Measurements from ENCODE around the gene CDH16. TPM values are rescaled to one million over a fixed set of nuclear protein-coding genes. Genes with fewer than 3 reads are reported as not detected.

The CDH16 gene
- total RNA-seq, 4 donors from 2014 or later = not detected

DNA sequence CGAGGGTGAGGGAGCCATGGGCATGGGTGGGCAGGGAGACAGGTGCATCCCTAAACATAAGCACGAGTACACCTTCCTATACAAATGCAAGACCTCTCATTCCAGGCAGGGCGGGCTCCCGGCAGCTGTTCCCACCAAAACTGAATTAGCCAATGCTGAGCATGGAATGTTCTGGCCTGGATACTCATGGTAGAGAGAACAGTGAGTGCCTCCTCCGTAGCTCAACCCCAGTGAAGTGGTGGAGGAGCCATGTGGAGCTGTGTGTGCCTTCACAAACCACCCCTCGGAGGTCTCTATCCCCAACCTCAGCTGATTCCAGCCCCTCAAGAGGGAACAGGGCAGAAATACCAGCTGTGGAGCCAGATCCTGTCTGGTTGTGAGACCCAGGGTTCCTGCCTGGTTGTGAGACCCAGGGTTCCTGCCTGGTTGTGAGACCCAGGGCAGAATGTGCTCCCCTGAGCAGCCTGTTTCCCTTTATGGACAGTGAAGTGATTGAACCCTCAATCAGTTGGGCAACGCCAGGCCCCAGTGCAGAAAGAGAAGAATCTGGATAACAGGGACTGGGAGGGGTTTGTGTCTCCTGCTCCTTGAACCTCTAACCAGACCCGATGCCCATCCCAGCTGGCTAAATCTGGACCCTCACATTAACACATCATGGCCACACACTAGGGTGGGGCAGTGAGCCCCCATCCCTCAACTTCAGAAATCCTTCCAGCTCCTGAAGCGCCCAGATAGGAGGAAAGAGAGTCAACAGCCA, 2.4 kb upstream of the CDH16 start:
- DNase-seq (ENCODE audit: low spot score) (no peak), ATAC-seq (ENCODE audit: low FRiP score) (no peak)
- TF ChIP-seq, protein P1, sequence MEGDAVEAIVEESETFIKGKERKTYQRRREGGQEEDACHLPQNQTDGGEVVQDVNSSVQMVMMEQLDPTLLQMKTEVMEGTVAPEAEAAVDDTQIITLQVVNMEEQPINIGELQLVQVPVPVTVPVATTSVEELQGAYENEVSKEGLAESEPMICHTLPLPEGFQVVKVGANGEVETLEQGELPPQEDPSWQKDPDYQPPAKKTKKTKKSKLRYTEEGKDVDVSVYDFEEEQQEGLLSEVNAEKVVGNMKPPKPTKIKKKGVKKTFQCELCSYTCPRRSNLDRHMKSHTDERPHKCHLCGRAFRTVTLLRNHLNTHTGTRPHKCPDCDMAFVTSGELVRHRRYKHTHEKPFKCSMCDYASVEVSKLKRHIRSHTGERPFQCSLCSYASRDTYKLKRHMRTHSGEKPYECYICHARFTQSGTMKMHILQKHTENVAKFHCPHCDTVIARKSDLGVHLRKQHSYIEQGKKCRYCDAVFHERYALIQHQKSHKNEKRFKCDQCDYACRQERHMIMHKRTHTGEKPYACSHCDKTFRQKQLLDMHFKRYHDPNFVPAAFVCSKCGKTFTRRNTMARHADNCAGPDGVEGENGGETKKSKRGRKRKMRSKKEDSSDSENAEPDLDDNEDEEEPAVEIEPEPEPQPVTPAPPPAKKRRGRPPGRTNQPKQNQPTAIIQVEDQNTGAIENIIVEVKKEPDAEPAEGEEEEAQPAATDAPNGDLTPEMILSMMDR (IDR thresholded peaks at IDR 0.05) = no peak

DNA sequence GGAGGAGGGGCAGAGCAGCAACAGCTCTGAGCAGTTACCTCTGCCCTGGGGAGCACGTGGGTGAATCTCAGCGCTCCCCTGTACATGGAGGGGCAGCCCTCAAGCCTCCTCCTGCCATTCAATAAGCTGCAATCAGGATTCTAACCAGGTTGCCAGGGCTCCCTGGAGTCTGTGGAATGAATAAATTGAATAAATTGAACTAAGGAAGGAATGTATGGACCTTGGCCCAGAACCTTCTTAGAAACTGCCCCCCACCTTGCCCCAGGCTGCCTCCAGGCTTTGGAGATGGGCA, 1.6 kb upstream of the CDH16 start:
- TF ChIP-seq, protein P1 (IDR thresholded peaks at IDR 0.05) = no peak
- DNase-seq (ENCODE audit: low spot score) (no peak), ATAC-seq (ENCODE audit: low FRiP score) (no peak)

DNA sequence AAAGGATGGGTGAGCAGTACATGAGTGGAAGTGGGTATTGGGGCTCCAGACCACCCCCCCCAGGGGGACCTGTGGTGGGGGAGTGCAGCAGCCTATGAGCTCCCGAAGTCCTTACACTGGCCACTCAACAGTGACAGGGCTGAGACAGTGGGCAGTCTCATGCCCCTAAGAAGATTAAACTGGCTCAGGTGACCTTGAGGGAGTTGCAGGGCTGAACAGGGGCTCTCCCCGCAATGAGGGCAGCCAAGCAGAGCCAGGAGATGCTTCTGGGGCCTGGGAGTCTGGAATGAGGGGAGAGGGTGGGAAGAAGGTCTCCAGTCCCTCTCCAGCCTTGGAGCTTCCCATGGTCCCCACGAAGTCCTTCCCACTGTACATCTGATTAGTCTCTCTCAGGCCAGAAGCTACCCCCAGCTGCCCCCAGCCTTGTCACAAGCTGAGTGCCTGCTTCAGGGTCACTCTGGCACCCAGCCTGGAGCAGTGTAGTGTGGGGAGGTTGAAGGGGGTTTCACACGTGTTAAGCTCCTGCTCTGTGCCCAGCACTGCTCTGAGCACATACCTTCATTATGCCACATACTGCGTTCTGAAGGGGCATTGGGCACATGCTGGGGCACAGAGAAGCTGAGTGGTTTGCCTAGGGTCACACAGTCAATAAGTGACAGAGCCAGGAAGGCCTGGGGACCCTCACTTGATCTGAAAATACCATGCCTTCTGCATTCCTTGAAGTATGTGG, 1.0 kb upstream of the CDH16 start:
- DNase-seq (ENCODE audit: low spot score) (no peak), ATAC-seq (ENCODE audit: low FRiP score) (no peak)
- TF ChIP-seq, protein P1 (IDR thresholded peaks at IDR 0.05) = no peak

DNA sequence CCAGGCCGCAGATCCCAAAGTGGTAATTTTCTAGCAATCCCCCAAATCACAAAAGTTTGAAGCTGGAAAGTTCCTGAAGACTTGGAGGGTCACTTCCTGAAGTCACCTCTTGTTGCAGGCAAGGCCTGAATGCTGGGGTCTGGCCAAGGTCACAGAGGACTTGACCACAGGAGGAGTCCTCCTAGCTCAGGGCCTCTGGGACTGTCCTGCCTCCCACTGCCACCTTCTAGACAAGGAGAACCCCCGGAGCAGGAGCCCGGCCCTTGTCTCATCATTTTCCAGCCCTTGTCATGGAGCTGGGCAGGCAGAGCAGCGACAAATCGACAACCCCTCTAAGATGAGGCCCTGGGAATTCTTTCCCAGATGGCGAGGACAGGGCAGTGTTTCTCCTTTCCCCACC, 330 bp downstream of the CDH16 start:
- TF ChIP-seq, protein P1 (IDR thresholded peaks at IDR 0.05) = no peak
- ATAC-seq (ENCODE audit: low FRiP score) = no peak
- DNase-seq (ENCODE audit: low spot score) = no peak

DNA sequence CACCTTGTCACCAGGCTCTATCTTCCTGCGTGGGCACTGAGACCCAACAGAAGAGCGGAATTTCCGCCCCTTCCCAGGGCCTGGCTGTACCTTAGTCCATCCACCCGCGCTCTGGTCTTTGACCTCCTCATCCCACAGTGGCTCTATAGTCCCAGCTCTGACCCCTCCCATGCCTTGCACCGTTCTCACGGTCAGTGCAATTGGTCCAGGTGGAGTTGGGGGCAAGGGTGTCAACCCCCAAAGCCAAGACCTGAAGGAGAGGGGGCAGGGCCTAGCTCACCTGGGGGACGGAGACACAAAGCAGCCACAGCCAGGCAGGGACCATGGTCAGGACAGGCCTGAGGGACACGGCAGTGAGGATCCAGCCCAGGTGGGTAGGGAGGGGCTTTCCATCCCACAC, 944 bp downstream of the CDH16 start:
- ATAC-seq (ENCODE audit: low FRiP score) (no peak), DNase-seq (ENCODE audit: low spot score) (no peak)
- TF ChIP-seq, protein P1 (IDR thresholded peaks at IDR 0.05) = no peak

DNA sequence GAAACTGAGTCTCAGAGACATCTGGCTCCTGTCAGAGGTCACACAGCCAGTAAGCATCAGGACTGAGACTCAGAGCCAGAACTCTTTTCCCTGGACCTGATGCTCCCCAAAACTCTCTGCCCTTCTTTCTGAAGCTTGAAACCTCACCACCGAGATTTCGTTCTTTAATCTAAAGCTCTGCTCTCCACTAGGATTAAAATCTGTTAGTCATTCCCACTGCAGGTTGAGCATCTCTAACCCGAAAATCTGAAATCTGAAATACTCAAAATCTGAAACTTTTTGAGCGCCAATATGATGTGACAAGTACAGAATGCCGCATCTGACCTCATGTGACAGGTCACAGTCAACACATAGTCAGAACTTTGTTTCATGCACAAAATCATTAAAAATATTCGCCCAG, 2.2 kb downstream of the CDH16 start:
- TF ChIP-seq, protein P1 (IDR thresholded peaks at IDR 0.05) = no peak

DNA sequence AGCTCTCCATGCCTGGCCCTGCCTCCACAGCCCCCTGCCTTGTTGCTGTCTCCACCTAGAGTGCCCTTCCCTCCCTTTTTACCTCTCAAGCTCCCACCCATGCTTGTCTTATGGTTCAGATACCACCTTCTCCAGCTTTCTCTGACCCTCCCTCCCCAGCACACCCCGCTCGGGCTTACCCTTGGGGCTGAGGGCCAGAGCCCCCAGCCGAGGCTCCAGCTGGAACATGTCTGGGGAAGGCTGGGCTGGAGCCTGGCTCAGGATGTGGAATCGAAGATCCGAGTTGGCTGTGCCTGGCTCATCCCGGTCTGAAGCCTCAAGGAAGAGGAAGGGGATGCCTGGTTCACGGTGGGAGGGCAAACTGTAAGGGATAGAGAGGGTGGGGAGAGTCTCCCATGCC, 3.6 kb downstream of the CDH16 start:
- ATAC-seq (ENCODE audit: low FRiP score) (no peak), DNase-seq (ENCODE audit: low spot score) (no peak)
- TF ChIP-seq, protein P1 (IDR thresholded peaks at IDR 0.05) = no peak

More for the DNA sequence above, 2.2 kb downstream of the CDH16 start:
- DNase-seq (ENCODE audit: low spot score) = no peak
- no peak for ATAC-seq (ENCODE audit: low FRiP score)
